GM18867 (cell line): ENCODE measurements around the gene THSD7B.
"Not testable (repeated sequence)": the region's sequence is repeated elsewhere in the genome, so short reads cannot be mapped to it uniquely, and the experiment has no call there.

Source experiments
- ATAC-seq: cut with Tn5 transposase; IDR thresholded peaks from one replicate; pipeline ENCODE4 v1.9.1; 2021; ENCODE audit warnings: mild to moderate bottlenecking, moderate library complexity; ENCODE audit not compliant: unreplicated experiment

THSD7B gene

DNA sequence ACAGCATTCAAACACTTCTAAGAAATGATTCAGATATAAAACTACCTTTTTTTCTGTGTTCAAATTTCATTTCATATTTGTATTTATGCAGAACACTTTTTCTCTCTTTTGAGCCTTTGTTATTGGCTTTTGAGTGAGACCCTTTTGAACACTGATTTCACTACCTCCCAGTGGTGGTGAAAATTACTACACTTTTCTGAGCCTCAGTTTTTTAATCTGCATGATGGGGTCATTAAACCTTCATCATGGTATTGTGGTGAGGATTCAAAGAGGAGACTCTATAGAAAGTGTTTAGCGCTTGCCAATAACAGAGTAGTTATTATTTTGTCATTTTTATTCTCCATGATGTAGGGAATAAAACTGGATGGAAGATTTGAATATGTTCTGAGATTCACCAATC lies 169.8 kb downstream of the THSD7B start:
- no peak for ATAC-seq

DNA sequence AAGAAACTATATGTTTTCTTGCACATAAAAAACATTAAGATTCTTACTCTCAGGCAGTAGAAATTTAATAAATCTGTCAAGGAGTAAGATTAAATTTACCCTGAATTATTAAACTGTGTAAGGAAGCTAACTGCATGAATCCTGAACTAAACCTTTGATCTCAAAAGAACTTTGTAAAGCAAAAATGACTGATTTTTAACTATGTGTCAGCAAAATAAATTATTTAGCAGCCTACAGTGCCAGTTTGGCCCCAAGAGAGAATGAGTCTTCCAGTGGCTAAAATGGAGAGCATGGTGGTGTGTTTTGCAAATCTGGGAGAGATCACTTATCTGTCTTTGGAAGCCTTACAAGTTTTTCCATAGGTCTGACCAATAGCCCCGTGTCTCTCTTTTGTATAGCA lies 190.7 kb downstream of the THSD7B start:
- ATAC-seq, result no peak

DNA sequence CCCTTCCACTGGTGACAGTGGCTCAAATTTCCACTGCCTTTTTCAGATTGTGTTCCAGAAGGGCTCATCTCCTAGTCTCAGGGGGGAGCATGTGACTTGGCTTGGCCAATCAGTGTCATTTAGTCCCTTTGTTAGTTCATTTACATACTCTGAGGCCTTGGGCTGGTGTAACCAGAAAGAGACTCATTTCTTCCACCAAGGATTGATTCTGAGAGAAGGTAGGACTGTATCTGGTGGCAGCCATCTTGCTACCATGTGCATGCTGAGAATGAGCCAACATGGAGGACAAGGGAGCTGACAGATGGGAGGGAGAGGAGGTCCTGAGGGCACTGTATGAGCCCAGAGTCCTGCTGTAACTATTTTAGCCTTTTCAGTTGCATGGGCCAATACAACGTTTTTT lies 191.7 kb downstream of the THSD7B start:
- no peak for ATAC-seq

DNA sequence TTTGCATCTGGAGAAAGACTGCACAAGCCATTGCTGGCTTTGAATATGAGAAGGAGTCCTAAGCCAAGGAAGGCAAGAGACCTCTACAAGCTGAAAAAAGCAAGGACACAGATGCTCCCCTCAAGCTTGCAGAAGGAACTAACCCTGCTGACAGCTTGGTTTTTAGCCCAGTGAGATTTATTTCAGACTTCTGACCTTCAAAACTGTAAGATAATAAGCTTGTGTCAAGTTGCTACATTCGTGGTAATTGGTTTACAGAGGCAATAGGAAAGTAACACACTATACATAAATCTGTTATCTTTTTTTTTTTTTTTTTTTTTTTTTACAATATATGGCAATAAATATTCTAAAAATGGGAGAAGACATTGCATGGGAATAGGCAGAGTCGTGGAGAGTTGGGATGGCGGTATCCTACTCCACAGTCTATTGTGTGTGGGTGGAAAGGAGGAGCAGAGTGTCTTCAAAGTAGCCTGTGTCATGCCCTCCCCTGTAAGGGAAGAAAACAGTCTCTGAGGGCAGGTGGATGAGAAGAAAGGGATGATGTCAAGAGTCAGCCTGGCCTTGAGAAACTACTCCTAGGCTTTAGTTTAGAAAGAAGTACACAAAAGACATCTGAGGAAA lies 196.9 kb downstream of the THSD7B start:
- no peak for ATAC-seq

DNA sequence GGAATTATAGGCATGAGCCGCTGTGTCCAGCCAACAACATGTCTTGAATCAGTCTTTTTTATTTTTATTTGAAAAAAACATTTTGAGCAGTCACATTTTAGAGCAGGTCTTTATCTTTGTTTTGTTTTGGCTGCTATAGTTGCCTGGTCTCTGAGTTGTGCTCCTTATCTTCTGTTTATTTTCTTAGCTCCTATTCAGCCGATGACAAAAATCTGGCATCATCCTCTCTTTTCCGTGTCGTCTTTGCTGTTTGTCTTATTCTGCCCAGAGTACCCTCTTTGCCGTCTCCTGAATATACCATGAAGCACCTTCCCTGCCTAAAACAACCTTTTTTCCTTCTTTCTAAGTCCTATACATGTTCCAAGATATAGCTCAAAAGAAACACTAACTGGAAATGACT lies 201.1 kb downstream of the THSD7B start:
- no peak for ATAC-seq

GRCh38 chr2:136980303-136980702 lies 215.0 kb downstream of the THSD7B start:
- no peak for ATAC-seq

DNA sequence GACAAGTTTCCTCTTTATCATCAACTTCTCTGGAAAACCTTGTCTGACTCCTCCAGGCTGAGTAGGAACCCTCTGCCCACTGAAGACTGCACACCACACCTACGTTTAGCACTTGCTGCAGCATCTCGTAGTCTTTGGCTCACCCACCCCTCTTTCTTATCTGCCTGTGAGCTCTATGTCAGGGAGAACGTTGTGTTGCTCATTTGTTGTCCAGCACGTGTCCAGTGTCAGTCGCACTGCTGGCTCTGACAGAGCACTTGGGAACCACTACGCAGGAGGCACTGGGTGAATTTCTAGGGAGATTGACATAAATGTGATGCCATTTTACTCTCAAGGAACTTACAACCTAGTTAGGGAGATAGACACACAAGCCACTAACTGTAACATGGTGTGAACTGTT lies 216.3 kb downstream of the THSD7B start:
- ATAC-seq, result not testable (repeated sequence)

- ATAC-seq, result no peak
Measured at GRCh38 chr2:136985044-136985443, 219.7 kb downstream of the THSD7B start.

DNA sequence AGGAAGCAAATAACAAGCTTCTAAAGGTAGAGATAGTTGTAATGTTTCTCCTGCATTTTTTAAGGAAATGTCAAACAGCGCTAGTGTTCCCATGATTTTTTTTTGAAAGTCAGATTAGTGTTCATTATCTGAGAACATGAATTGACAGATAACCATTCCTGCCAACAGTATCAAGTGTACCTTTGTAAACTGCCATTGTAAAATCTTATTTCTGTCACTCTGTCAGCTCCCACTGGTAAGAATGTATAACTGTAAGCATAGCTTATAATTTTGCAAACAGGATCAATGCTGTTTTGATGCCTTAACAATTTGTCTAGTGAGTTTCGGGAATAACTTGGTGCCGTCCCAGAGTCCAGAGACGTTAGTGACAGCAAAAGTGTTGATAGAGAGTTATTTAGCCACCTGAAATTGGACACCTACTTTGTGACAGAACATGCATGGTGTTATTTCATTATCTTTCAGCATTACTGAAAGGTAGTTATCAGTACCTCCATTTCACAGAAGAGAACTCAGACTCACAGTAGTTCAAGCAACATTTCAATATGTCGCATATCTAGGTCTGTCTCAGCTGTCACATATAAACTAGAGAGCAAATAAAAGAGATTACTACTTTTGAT lies 221.4 kb downstream of the THSD7B start:
- ATAC-seq, result no peak

DNA sequence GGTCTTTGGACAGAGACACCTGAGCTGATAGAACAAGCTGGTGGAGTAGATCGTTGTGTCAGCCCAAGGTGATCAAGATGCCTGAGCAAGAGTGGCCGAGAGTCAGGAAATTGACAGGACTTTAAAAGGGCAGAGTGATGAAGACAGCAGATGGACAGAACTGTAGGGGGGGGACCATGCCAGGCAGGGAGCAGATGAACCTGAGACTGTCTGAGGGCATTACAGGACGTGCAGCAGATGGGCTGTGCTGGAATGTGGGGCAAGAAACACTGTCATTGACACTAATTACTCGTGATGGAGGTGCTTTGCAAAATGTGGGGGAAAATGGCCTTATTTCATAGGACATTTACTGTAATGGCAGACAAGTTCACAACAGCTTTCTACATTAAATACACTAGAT lies 225.0 kb downstream of the THSD7B start:
- no peak for ATAC-seq

- ATAC-seq, result no peak
Measured at GRCh38 chr2:136994793-136995192, 229.4 kb downstream of the THSD7B start.

- ATAC-seq, result no peak
Measured at GRCh38 chr2:136997557-136997956, 232.2 kb downstream of the THSD7B start.

- ATAC-seq, result no peak
Measured at GRCh38 chr2:137000811-137001210, 235.5 kb downstream of the THSD7B start.

- no peak for ATAC-seq
Measured at GRCh38 chr2:137002896-137003295, 237.6 kb downstream of the THSD7B start.

DNA sequence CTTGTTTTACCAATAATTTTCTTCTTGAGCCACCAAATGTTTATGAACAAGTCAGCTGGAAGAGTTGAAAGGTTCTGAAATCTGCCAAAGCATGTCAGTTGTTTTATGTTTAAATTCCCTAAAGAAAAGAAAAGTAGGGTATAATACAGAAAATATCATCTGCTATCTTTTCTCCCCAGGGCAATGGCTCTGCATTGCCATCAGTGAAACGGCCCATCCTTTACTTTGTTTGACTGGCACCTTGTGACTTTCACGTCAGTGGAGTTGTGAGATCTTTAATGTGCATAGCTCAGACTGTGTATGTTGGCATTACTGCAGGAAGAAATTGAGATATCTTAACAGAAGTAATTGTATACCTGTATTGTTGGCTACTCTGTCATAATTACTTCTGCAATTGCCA lies 239.9 kb downstream of the THSD7B start:
- ATAC-seq, result no peak

- ATAC-seq, result no peak
Measured at GRCh38 chr2:137007938-137008337, 242.6 kb downstream of the THSD7B start.

DNA sequence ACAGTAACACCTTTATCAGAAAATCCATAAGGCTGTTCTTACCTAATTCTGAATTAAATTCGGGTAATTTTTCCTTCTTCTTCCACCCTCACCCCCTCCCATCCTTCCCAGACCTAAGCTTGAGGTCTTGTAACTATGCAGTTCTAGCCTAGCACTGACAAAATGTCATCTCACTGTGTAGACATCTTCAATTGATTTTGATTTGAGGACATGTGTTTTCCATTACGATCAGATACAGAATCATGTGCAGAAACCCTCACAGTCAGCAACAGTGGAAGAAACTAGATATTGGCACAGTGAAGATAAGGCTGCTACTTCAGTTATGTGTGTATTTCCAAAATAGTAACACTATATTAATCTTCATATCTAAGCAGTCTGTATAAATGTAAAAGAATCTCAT lies 244.6 kb downstream of the THSD7B start:
- no peak for ATAC-seq

DNA sequence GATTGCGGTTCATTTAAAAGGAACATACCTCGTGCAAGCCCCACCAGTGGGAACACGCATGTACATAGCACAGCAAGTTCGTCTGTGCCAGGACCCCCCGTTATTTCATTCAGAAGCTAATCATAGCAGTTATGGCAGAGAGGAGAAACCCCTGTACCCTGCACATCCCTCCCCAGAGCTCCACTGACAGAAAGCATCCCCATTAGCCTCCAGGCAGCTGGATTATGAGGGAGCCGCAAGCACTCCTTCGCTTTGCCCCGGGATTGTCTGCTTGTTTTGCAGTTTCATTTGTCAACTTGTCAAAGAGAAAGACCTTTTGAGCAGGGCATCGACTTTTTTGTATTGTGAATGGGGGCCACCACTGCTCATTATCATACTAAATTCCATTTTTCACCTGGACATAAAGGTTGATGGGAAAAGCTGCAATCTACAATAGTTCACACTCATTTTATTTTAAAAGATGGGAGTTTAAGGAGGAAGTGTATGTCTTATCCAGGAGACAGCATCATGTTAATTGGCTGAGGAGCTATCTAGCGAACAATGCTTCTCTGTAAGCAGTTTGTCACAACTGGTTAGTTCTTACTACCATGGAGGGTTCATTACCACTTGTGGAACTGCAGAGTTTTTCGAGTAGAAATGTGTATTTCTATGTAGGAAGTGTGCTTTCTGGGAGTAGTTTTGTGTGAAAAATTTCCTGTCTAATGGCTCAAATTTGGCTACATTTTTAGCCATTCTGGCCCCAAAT lies 255.3 kb downstream of the THSD7B start:
- no peak for ATAC-seq

DNA sequence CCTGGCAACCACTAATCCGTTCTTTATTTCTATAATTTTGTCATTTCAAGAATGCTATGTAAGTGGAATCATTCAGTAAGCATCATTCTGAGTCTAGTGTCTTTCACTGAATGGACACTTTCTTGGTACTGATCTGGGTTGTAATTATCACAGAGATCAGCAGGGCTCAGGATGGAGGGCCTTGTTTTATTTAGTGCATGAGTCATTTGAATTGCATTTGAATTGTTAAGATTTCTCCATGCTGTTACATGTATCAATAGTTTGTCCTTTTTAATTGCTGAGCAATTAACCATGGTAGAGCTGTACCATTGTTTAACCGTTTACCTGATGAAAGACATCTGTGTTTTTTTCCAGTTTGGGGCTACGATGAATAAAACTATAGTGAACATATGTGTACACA lies 256.4 kb downstream of the THSD7B start:
- no peak for ATAC-seq

- no peak for ATAC-seq
Measured at GRCh38 chr2:137023205-137023604, 257.9 kb downstream of the THSD7B start.

DNA sequence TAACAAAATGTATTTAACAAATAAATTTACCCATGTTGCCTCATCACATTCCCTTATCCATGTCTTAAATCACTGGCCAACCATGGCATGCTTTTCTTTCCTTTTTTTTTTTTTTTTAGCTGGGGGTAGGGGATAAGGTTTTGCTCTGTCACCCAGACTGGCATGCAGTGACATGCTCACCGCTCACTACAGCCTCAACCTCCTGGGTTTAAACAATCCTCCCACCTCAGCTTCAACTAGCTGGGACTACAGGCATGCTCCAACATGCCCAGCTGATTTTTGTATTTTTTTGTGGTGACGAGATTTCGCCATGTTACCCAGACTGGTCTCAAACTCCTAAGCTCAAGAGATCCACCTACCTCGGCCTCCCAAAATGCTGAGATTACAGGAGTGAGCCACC lies 266.4 kb downstream of the THSD7B start:
- no peak for ATAC-seq

DNA sequence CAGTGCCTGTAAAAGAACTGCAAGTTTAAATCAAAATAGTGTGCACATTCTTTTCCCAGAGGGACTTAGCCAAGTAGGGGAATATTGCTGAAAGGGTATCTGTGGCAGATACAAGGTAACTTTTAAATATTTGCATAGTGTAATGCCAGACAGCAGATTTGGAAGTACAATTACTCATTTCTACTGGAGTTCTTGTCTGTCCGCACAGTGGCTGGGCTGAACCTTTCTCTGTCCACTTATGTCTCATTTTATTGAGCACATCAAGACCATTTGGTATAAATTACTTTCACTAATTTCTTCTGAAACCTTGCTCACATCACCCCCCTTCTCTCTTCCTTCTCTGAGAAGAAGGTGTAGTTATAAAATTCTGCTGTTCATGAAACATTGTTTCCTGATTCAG lies 271.3 kb downstream of the THSD7B start:
- no peak for ATAC-seq
